Hematopoietic multipotent progenitor cell (in vitro differentiated cells): ENCODE measurements around the gene INTS1. TPM values are rescaled to one million over a fixed set of nuclear protein-coding genes. Genes with fewer than 3 reads are reported as not detected.

ENCODE experiments used
- DNase-seq, 3 donors: peaks; one replicate each; pipeline ENCODE4 v3.0.0-alpha.2; 2011 to 2015; ENCODE audit warnings: low read depth in 2 of 3, low spot score in 2 of 3
- total RNA-seq: library from RNA; depleted of rRNA; stranded (reverse); fragments of >200 nt; gene quantifications from one replicate; pipeline ENCODE4 v1.2.3, GENCODE V29; 2012

Gene INTS1
- total RNA-seq, 1 donor: 61.4 TPM

GRCh38 chr7:1466524-1467271 is 37.5 kb downstream of the INTS1 start:
- DNase-seq: no peak

DNA sequence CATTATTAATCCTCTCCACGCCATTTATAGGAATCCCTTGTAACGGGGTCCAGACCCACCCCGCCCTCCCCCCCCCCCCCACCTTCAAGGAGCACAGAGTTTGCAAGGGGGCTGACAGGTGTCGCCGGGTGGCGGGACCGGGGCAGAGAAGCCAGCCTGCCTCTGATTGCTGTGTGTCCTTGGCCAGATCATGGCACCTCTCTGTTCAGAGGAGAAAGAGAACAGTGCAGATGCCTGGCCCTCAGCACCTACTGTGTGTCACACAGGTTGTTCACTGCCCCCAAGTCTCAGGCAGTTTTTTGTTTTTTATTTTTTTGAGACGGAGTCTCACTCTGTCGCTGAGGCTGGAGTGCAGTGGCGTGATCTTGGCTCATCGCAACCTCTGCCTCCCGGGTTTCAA is 39.5 kb downstream of the INTS1 start:
- no peak for DNase-seq

DNA sequence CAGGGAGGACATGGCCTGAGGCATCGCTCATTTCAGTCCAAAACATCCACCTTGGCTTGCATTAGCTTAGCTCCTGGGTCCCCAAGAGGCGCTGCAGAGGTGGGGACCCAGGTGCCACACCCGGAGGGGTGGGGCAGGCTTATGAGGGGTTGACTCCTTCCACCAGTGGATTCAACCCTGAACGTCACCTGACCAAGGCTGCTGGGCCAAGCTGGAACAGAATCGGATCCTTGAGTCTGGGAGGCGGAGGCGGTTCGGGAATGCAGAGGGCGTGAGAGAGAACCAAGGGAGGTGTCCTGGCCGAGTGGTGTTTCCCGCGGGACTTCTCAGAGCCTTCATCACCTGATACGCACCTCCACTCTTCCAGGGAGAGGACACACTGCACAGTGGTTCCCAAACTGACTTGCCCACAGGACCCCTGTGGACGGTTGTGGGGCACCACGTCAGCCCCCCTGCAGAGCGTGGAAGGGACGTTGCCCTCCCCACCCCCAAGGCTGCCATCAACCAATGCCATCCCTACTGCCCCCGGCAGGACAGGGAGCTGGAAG is 40.4 kb downstream of the INTS1 start:
- no peak for DNase-seq

DNA sequence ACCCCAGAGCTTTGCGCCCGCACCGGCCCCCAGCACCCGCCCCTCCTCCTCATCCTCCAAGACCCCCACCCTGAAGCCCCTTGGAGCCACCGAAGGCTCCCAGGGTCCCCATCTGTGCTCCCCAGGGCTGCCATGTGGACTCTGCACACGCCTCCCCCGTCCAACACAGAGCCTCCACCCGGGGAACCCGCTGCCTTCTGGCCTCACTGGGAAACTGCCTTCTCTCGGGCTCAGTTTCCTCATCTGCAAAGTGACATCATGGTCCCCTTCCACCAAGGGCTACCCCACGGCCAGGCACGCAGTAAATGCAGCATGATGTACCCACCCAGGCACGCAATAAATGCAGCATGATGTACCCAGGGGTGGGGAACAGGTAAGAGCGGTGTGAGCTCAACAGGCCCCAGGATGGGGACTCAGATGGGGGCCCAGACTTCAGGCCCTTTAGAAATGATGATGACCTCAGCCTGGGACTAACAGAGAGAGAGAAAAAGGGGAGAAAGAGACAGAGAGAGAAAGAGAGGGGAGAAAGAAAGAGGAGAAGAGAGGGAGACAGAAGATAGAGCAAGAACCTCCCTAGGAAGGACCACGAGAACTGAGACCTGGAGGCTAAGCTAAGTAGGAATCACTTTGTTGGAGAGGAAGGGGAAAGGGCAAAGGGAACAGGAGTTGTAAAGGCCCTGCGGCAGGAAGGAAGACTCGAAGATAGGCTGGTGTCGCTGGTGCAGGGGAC is 42.4 kb downstream of the INTS1 start:
- DNase-seq: no peak

GRCh38 chr7:1460821-1461645 is 43.2 kb downstream of the INTS1 start:
- DNase-seq: peak in 2 of 3 donors; percentile 50 to 65

DNA sequence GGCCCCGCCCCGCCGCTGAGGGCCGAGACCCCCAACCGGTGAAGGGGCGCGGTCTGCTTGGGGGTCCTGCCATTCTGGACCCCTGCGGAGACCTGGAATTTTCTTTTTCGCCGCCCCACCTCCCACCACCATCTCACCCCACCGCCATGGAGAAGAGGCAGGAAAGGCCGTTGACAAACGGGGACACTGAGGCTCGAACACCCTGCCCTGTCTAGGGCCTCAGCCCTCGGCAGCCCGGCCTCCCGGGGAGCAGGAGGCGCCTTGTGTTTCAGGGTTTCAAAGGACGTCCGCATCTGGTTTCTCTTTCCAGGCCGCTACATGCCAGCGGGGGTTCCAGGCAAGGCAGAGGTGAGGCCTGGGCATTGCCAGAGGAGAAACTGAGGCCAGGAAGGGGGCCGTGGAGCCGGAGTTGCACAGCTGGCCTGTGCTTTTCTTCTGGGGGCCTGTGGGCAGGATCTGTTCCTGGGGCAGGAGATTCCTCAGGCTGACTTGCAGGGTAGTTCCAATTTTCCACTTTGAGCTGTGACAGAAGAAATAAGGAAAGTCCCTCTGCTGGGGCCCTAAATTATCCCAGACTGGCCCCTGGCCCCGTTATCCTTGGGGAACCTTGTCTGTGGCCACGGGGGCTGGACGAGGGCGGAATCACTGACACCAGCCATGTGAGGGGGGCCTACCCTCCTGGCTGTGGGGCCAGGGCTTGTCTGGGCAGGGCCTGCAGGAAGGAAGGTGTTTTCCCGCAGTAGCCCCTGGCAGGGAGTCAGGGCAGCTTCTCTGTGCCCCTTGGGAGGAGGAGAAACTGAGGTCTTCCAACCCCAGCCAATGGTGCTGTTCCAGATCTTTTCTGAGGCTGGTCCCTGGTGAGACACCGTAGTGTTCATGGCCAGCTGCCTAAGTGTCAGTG is 44.0 kb downstream of the INTS1 start:
- peak in 2 of 3 donors; percentile 26 to 35 for DNase-seq

- DNase-seq: peak; percentile 90 to 99 (median 98)
Observed at GRCh38 chr7:1459512-1459892, 44.7 kb downstream of the INTS1 start.

DNA sequence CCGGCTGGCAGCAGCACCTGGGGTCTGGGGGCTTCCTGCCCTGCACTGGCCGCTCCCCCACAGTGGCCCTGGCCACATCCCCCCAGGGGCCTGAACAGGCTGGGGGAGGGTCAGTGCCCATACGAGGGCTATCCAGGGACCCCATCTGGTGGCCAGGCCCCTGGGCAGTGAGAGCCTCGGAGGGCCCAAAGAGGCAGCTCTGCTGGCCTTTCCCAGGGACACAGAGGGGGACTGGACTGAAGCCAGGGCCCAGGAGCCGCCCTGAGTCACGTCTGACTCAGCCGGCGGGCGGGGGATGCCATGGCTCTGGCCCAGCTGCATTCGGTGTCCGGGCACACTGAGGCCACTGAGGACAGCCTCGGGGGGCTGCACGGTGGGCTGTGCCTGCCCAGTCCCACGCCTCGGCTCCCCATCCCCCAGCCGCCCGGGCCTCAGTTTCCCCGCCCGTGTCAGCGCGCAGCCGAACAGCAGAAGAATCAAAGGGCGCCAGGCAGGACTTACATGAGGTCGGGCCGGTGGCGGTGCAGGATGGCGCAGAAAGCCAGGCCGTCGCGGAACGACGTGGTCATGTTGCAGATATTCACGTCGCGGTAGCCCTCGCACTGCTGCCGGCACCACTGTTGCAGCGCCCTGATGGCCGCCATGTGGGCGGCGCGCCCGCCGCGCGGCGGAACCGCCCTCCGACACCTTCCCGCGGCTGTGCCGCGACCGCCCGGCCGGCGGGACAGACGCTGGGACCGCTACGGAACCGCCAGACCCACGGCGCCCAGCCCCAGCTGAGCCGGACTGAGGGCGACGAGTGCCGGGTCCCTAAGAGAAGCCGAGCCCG is 45.3 kb downstream of the INTS1 start, which contains the start of gene MICALL2:
TSS of gene MICALL2 (minus strand) at position 788 of the 829 bp plus-strand sequence. CDS start at position 644, 144 bp downstream.
- DNase-seq: peak in 2 of 3 donors; percentile 39 to 72

DNA sequence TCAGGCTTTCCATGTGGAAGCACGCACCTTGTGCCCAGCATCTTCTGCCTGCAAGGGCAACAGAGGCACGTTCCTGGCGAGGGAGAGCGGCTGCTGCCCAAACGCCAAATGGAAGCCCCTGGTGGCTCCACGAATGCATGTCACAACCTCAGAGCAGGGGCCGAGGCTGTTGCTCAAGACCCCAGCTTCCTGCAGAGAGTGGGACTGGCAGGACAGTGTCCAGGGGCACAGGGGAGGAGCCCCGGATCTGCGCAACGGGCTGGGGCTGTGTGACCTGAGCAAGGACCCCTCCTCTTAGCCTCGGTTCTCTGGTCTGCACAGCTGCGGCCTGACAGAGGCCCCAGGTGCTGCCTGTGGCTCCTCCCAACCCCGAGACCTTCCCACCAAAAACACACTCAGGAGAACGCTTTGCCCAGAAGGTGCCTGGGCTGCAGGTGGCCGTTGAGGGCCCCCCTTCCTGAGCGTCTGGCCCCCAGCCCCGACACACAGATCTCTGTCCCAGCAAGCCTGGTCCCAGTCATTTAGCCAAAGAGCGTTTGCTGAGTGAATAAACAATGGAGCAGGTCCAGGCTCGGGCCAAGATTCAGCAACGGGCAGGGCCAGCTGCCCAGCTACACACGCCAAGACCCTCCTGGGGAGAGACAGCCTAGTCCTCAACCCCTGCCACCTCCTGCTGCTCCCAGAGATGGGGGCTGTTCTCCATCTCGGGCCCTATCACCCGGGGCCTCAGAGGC is 46.1 kb downstream of the INTS1 start:
- no peak for DNase-seq

- no peak for DNase-seq
Observed at GRCh38 chr7:1457059-1457948, 46.9 kb downstream of the INTS1 start.

- no peak for DNase-seq
Observed at GRCh38 chr7:1455955-1456354, 48.2 kb downstream of the INTS1 start.

DNA sequence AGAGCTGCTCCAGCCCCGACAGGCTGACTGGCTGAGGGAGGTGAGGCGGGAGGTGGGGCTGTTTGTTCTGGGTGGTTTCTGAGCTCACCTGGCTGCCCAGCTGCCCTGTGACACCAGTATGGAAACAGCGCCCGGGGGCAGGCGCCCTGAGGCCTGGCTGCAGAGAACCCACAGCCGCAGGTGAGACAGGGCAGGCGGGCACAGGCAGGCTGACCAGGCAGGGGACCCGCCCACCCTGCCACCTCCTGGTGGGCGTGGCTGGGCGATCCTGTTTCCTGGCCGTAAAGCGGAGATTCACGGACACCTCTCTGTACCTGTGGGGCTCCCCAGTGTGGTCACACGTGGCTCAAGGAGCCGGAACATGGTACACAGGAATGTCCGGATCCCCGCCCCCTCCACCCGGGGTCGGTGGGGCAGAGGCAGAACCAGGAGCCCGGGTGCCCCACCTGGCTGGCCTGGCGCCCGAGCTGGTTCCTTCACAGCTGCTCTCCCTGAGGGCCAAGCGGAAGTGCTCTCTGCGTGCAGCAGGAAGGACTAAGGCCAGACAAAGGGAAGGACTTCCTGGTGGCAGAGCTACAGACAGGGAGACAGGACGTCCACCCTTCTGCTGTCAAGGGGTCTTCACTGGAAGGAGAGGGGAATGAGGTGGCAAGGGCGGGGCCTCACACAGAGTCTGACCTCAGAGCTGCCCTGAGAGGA is 48.8 kb downstream of the INTS1 start:
- DNase-seq: no peak

- no peak for DNase-seq
Observed at GRCh38 chr7:1454542-1454941, 49.6 kb downstream of the INTS1 start.

GRCh38 chr7:1452205-1452604 is 52.0 kb downstream of the INTS1 start:
- no peak for DNase-seq

- DNase-seq: no peak
Observed at GRCh38 chr7:1450987-1451386, 53.2 kb downstream of the INTS1 start.

- DNase-seq: no peak
Observed at GRCh38 chr7:1450431-1450830, 53.8 kb downstream of the INTS1 start.

GRCh38 chr7:1449951-1450350 is 54.2 kb downstream of the INTS1 start:
- no peak for DNase-seq
